ENCODE data around the gene ZNF629. TPM values are rescaled to one million over a fixed set of nuclear protein-coding genes. Genes with fewer than 3 reads are reported as not detected.

Gene ZNF629
- total RNA-seq, 1 donor: 16.3 TPM

- peaks cover 57% of the 10 kb centered on the region for H3K36me3 ChIP-seq (ENCODE audit: insufficient read depth, low read length)
- no peak overlapping the region for H2AFZ ChIP-seq (ENCODE audit: low read length)
- peaks cover 23% of the 10 kb centered on the region for H3K4me1 ChIP-seq (ENCODE audit: insufficient read depth, low read length)
- no peak overlapping the region for H3K4me2 ChIP-seq (ENCODE audit: insufficient read depth, low read length)
- TF ChIP-seq, protein P1, sequence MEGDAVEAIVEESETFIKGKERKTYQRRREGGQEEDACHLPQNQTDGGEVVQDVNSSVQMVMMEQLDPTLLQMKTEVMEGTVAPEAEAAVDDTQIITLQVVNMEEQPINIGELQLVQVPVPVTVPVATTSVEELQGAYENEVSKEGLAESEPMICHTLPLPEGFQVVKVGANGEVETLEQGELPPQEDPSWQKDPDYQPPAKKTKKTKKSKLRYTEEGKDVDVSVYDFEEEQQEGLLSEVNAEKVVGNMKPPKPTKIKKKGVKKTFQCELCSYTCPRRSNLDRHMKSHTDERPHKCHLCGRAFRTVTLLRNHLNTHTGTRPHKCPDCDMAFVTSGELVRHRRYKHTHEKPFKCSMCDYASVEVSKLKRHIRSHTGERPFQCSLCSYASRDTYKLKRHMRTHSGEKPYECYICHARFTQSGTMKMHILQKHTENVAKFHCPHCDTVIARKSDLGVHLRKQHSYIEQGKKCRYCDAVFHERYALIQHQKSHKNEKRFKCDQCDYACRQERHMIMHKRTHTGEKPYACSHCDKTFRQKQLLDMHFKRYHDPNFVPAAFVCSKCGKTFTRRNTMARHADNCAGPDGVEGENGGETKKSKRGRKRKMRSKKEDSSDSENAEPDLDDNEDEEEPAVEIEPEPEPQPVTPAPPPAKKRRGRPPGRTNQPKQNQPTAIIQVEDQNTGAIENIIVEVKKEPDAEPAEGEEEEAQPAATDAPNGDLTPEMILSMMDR (IDR thresholded peaks at IDR 0.05; ENCODE audit: extremely low read depth, low read depth, low read length): no peak
- no peaks in the 10 kb centered on the region for H3K9me3 ChIP-seq (ENCODE audit: low read depth, low read length)
- peaks cover 25% of the 10 kb centered on the region for H4K20me1 ChIP-seq (ENCODE audit: insufficient read depth, low read length)
- H3K27ac ChIP-seq (ENCODE audit: low read depth, low read length): no peak overlapping the region
- DNase-seq (ENCODE audit: insufficient read length, low spot score, missing footprints): peak; percentile 84
- H3K27me3 ChIP-seq (ENCODE audit: insufficient read depth, low read length): no peaks in the 10 kb centered on the region
- H3K79me2 ChIP-seq (ENCODE audit: insufficient read depth, low read length): no peaks in the 10 kb centered on the region
- no peak overlapping the region for H3K4me3 ChIP-seq (ENCODE audit: insufficient read depth, low read length)
Measured at GRCh38 chr16:30738984-30739951, 47.7 kb downstream of the ZNF629 start.

DNA sequence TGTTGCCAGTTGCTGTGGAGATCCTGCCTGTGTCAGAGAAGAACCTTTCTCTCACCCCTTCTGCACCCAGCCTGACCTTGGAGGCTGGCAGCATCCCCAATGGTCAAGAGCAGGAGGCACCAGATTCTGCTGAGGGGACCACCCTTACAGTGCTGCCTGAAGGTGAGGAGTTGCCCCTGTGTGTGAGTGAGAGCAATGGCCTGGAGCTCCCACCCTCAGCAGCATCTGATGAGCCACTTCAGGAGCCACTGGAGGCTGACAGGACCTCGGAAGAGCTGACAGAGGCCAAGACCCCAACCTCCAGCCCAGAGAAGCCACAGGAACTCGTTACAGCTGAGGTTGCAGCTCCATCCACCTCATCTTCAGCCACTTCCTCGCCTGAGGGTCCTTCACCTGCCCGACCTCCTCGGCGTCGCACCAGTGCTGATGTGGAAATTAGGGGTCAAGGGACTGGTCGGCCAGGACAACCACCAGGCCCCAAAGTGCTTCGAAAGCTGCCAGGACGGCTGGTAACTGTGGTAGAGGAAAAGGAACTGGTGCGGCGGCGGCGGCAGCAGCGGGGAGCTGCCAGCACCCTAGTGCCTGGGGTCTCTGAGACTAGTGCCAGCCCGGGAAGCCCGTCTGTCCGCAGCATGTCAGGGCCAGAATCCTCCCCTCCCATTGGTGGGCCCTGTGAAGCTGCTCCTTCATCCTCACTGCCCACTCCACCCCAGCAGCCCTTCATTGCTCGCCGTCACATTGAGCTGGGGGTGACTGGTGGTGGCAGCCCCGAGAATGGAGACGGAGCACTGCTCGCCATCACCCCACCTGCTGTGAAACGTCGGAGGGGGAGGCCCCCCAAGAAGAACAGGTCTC is 49.0 kb downstream of the ZNF629 start:
- TF ChIP-seq, protein P1 (IDR thresholded peaks at IDR 0.05; ENCODE audit: extremely low read depth, low read depth, low read length): no peak
- peaks cover 67% of the 10 kb centered on the region for H3K36me3 ChIP-seq (ENCODE audit: insufficient read depth, low read length)
- no peak overlapping the region for H3K27ac ChIP-seq (ENCODE audit: low read depth, low read length)
- peaks cover 23% of the 10 kb centered on the region for H3K4me1 ChIP-seq (ENCODE audit: insufficient read depth, low read length)
- no peak overlapping the region for H3K4me2 ChIP-seq (ENCODE audit: insufficient read depth, low read length)
- H3K4me3 ChIP-seq (ENCODE audit: insufficient read depth, low read length): no peak overlapping the region
- H3K27me3 ChIP-seq (ENCODE audit: insufficient read depth, low read length): no peaks in the 10 kb centered on the region
- no peaks in the 10 kb centered on the region for H3K9me3 ChIP-seq (ENCODE audit: low read depth, low read length)
- no peak overlapping the region for H2AFZ ChIP-seq (ENCODE audit: low read length)
- H3K79me2 ChIP-seq (ENCODE audit: insufficient read depth, low read length): no peaks in the 10 kb centered on the region
- peaks cover 25% of the 10 kb centered on the region for H4K20me1 ChIP-seq (ENCODE audit: insufficient read depth, low read length)
- DNase-seq (ENCODE audit: insufficient read length, low spot score, missing footprints): no peak

DNA sequence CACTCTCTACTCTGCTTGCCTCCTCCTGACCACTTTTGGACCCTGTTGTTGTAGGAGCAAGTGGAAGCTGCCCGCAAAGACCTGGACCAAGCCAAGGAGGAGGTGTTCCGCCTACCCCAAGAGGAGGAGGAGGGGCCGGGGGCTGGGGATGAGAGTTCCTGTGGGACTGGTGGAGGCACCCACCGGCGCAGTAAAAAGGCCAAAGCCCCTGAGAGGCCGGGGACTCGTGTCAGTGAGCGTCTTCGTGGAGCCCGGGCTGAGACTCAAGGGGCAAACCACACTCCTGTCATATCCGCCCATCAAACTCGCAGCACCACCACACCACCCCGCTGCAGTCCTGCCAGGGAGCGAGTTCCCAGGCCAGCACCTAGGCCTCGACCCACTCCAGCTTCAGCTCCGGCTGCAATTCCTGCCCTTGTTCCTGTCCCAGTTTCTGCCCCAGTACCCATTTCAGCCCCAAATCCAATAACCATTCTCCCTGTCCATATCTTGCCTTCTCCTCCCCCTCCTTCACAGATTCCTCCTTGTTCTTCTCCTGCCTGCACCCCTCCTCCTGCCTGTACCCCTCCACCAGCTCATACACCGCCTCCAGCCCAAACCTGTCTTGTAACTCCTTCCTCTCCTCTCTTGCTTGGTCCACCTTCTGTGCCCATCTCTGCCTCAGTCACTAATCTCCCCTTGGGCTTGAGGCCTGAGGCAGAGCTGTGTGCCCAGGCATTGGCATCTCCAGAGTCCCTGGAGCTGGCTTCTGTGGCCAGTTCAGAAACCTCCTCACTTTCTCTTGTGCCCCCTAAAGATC is 49.8 kb downstream of the ZNF629 start:
- H3K4me2 ChIP-seq (ENCODE audit: insufficient read depth, low read length): no peak overlapping the region
- H3K27me3 ChIP-seq (ENCODE audit: insufficient read depth, low read length): no peaks in the 10 kb centered on the region
- H3K9me3 ChIP-seq (ENCODE audit: low read depth, low read length): no peaks in the 10 kb centered on the region
- peaks cover 23% of the 10 kb centered on the region for H3K4me1 ChIP-seq (ENCODE audit: insufficient read depth, low read length)
- H3K36me3 ChIP-seq (ENCODE audit: insufficient read depth, low read length): peaks cover 74% of the 10 kb centered on the region
- H2AFZ ChIP-seq (ENCODE audit: low read length): no peak overlapping the region
- TF ChIP-seq, protein P1 (IDR thresholded peaks at IDR 0.05; ENCODE audit: extremely low read depth, low read depth, low read length): no peak
- H4K20me1 ChIP-seq (ENCODE audit: insufficient read depth, low read length): peaks cover 25% of the 10 kb centered on the region
- H3K4me3 ChIP-seq (ENCODE audit: insufficient read depth, low read length): no peak overlapping the region
- no peak overlapping the region for H3K27ac ChIP-seq (ENCODE audit: low read depth, low read length)
- H3K79me2 ChIP-seq (ENCODE audit: insufficient read depth, low read length): no peaks in the 10 kb centered on the region
- peak; percentile 69 for DNase-seq (ENCODE audit: insufficient read length, low spot score, missing footprints)

Measured in osteoblast (primary cell).